Tibial artery (tissue), 4 donors: ENCODE measurements around the gene IGSF10.

Source experiments
- DNase-seq, 2 donors: peaks; one replicate each; pipeline ENCODE4 v3.0.0-alpha.2; 2019
- H3K27ac ChIP-seq, 2 donors: fragments of 200-600 bp; sonication (generic) in 1 of 2; 1 replicate in 1 of 2; 2 replicates in 1 of 2; pipeline ENCODE4 v1.5.1; 2018 to 2019; ENCODE audit warnings: mild to moderate bottlenecking in 1 of 2
- H3K27me3 ChIP-seq, 2 donors: fragments of 200-600 bp; sonication (generic) in 1 of 2; one replicate each; pipeline versions ENCODE4 v1.5.1 to v1.6.0; 2016 to 2019
- H3K36me3 ChIP-seq, 3 donors: fragments of 200-600 bp; sonication (generic) in 2 of 3; one replicate each; pipeline ENCODE4 v1.5.1; 2016 to 2019; ENCODE audit warnings: mild to moderate bottlenecking in 2 of 3
- H3K4me1 ChIP-seq, 4 donors: fragments of 200-600 bp; sonication (generic) in 2 of 4; 1 replicate in 3 of 4; 2 replicates in 1 of 4; pipeline ENCODE4 v1.5.1; 2016 to 2019
- H3K4me3 ChIP-seq, 2 donors: fragments of 200-600 bp; sonication (generic) in 1 of 2; 1 replicate in 1 of 2; 2 replicates in 1 of 2; pipeline ENCODE4 v1.5.1; 2018 to 2019; ENCODE audit warnings: mild to moderate bottlenecking in 2 of 2
- H3K9me3 ChIP-seq, 3 donors: fragments of 200-600 bp; sonication (generic) in 1 of 3; one replicate each; pipeline ENCODE4 v1.5.1; 2016 to 2019
- intact Hi-C: fragments of 100-400 bp; cut with DNase I; formaldehyde crosslinking; loops from one replicate; pipeline ENCODE4 v1.15.0; 2023; ENCODE audit warnings: low total_unique reads
- TF ChIP-seq, protein P1 (sequence below), 2 experiments: fragments of 200-600 bp in 1 of 2; fragments of 450-650 bp in 1 of 2; IDR thresholded peaks; one replicate each; pipeline ENCODE4 v1.5.1; 2017 to 2019; ENCODE audit warnings: antibody characterized with exemption in 2 of 2, mild to moderate bottlenecking in 1 of 2, moderate library complexity in 1 of 2

The IGSF10 gene

DNA sequence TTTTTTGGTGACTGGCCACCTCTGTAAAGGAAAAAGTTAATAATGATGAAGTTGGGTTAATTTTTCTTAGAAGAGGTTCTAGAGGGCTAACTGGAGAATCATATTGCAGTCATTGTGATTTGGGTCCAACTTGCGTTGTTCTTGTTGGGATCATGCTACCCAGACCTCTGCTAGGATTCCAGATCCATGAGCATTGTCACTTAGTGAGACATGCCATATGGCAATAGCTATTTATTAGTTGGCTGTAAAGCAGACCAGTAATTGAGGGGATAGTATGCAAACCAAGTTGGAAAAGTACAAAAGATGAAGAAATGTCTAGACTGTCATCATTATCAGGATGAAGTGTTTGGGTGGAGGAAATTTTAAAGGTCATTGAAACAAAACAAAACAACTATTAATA is 45.6 kb downstream of the IGSF10 start:
- H3K27ac ChIP-seq, result no peak overlapping the region
- peaks cover 0 to 4% (median 0%) of the 10 kb centered on the region in 3 donors for H3K9me3 ChIP-seq
- TF ChIP-seq, protein P1, sequence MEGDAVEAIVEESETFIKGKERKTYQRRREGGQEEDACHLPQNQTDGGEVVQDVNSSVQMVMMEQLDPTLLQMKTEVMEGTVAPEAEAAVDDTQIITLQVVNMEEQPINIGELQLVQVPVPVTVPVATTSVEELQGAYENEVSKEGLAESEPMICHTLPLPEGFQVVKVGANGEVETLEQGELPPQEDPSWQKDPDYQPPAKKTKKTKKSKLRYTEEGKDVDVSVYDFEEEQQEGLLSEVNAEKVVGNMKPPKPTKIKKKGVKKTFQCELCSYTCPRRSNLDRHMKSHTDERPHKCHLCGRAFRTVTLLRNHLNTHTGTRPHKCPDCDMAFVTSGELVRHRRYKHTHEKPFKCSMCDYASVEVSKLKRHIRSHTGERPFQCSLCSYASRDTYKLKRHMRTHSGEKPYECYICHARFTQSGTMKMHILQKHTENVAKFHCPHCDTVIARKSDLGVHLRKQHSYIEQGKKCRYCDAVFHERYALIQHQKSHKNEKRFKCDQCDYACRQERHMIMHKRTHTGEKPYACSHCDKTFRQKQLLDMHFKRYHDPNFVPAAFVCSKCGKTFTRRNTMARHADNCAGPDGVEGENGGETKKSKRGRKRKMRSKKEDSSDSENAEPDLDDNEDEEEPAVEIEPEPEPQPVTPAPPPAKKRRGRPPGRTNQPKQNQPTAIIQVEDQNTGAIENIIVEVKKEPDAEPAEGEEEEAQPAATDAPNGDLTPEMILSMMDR (IDR thresholded peaks at IDR 0.05), result no peak
- intact Hi-C loops, result no loop called here
- no peaks in the 10 kb centered on the region for H3K36me3 ChIP-seq
- no peaks in the 10 kb centered on the region for H3K4me1 ChIP-seq
- H3K4me3 ChIP-seq, result no peak overlapping the region
- DNase-seq, result no peak
- no peaks in the 10 kb centered on the region for H3K27me3 ChIP-seq

DNA sequence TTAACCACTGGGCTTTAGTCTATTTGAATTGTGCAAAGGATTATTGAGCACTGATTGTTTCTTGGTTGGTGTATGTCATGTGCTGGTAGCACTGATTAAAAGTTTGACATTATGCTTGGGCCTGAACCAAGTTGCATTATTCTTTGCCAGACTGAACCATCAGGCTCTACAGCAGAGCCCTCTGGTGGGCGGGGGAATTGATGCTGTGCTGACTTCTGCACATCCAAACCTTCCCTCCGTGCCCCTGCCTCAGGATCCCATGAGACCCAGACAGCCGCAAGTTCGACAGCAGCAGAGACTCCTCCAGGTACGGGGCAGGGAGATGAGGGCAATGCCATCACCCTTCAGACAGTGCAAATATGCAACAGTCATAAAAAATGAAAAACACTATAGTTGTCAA is 47.9 kb downstream of the IGSF10 start:
- TF ChIP-seq, protein P1 (IDR thresholded peaks at IDR 0.05), result no peak
- Histone ChIP-seq H3K27me3 (no peaks in the 10 kb centered on the region), H3K27ac (no peak overlapping the region), H3K36me3 (no peaks in the 10 kb centered on the region), H3K4me1 (no peaks in the 10 kb centered on the region), H3K9me3 (peaks cover 0 to 4% (median 0%) of the 10 kb centered on the region in 3 donors), H3K4me3 (no peak overlapping the region)
- intact Hi-C loops, result no loop called here
- DNase-seq, result no peak
